HepG2 (cell line): ENCODE results near the gene KRT17. TPM values are rescaled to one million over a fixed set of nuclear protein-coding genes. Genes with fewer than 3 reads are reported as not detected.

ENCODE experiments used
- ATF6 ChIP-seq: sonication (generic); formaldehyde crosslinking; conservative IDR thresholded peaks from 2 replicates; pipeline ENCODE4 v1.4.0; 2020; ENCODE audit warnings: missing genetic modification reagents
- RFX1 ChIP-seq: fragments of 450-650 bp; IDR thresholded peaks from 2 replicates; pipeline ENCODE4 v1.6.1; 2017
- TCF7L2 ChIP-seq: IDR thresholded peaks from 2 replicates; pipeline ENCODE4 v1.6.1; 2011; ENCODE audit warnings: mild to moderate bottlenecking, low read depth, low read length, moderate library complexity
- ZBTB10 ChIP-seq: sonication (generic); formaldehyde crosslinking; IDR thresholded peaks from 2 replicates; pipeline ENCODE4 v1.4.0; 2020; ENCODE audit warnings: missing genetic modification reagents, borderline replicate concordance
- ZBTB4 ChIP-seq: sonication (generic); formaldehyde crosslinking; IDR thresholded peaks from 2 replicates; pipeline ENCODE4 v1.4.0; 2020; ENCODE audit warnings: missing genetic modification reagents, mild to moderate bottlenecking, borderline replicate concordance
- ZNF326 ChIP-seq: sonication (generic); formaldehyde crosslinking; IDR thresholded peaks from 2 replicates; pipeline ENCODE4 v1.4.0; 2020; ENCODE audit warnings: missing genetic modification reagents, borderline replicate concordance
- ZNF460 ChIP-seq: sonication (generic); formaldehyde crosslinking; IDR thresholded peaks from 2 replicates; pipeline ENCODE4 v1.5.1; 2020; ENCODE audit warnings: missing genetic modification reagents, mild to moderate bottlenecking, borderline replicate concordance
- ZNF607 ChIP-seq: sonication (generic); formaldehyde crosslinking; IDR thresholded peaks from 2 replicates; pipeline ENCODE4 v1.5.1; 2020; ENCODE audit warnings: missing genetic modification reagents, mild to moderate bottlenecking, borderline replicate concordance
- ZNF770 ChIP-seq: sonication (generic); formaldehyde crosslinking; IDR thresholded peaks from 2 replicates; pipeline ENCODE4 v1.5.0; 2020; ENCODE audit warnings: mild to moderate bottlenecking, missing genetic modification reagents
- polyA plus RNA-seq, 8 experiments: library from polyadenylated mRNA; depleted of rRNA in 3 of 8; stranded (reverse) in 7 of 8; unstranded in 1 of 8; fragments of >200 nt; fragmentation: Illumina TruSeq in 4 of 8; extraction: Trizol in 4 of 8; gene quantifications; 2 replicates each; pipeline versions ENCODE4 v1.2.1 to v1.2.3, GENCODE V29; 2011 to 2016; ENCODE audit warnings: low read depth in 4 of 8, missing spikeins in 1 of 8, mixed read lengths in 1 of 8; ENCODE audit not compliant: insufficient read depth in 1 of 8
- total RNA-seq, 5 experiments: library from RNA; depleted of rRNA; stranded (reverse); fragments of >200 nt; fragmentation: Illumina TruSeq; extraction: Trizol; gene quantifications; 2 replicates each; pipeline ENCODE4 v1.2.3, GENCODE V29; 2016; ENCODE audit warnings: low read depth in 1 of 5
- TF ChIP-seq, protein P1 (sequence below): sonication (generic); formaldehyde crosslinking; IDR thresholded peaks from 2 replicates; pipeline ENCODE4 v1.8.1; 2022; ENCODE audit warnings: mild to moderate bottlenecking, missing genetic modification reagents
- TF ChIP-seq, protein P2 (sequence below): sonication (generic); formaldehyde crosslinking; IDR thresholded peaks from 2 replicates; pipeline ENCODE4 v1.4.0; 2020; ENCODE audit warnings: mild to moderate bottlenecking, low read depth, missing genetic modification reagents
- TF ChIP-seq, protein P3 (sequence below): sonication (generic); formaldehyde crosslinking; IDR thresholded peaks from 2 replicates; pipeline ENCODE4 v1.8.1; 2023; ENCODE audit warnings: mild to moderate bottlenecking, missing genetic modification reagents
- TF ChIP-seq, protein P4 (sequence below): sonication (generic); formaldehyde crosslinking; IDR thresholded peaks from 2 replicates; pipeline ENCODE4 v1.5.0; 2020; ENCODE audit warnings: missing genetic modification reagents

KRT17 gene
- total and polyA plus RNA-seq, 2 of the 13 experiments (the other 11 are each of a cell fraction or from before 2014, with no cell fraction given) = 0.38 to 0.82 TPM

- peak; percentile 49; the same call in 1 of the 2 replicates for TF ChIP-seq ATF6
- TF ChIP-seq ZNF326 (CRISPR knock-in tag) = no peak
- TF ChIP-seq, protein P1, sequence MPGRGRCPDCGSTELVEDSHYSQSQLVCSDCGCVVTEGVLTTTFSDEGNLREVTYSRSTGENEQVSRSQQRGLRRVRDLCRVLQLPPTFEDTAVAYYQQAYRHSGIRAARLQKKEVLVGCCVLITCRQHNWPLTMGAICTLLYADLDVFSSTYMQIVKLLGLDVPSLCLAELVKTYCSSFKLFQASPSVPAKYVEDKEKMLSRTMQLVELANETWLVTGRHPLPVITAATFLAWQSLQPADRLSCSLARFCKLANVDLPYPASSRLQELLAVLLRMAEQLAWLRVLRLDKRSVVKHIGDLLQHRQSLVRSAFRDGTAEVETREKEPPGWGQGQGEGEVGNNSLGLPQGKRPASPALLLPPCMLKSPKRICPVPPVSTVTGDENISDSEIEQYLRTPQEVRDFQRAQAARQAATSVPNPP (CRISPR knock-in tag) = no peak
- TF ChIP-seq ZNF607 (CRISPR knock-in tag) = peak; percentile 86; the same call in 1 of the 2 replicates
- TF ChIP-seq, protein P2, sequence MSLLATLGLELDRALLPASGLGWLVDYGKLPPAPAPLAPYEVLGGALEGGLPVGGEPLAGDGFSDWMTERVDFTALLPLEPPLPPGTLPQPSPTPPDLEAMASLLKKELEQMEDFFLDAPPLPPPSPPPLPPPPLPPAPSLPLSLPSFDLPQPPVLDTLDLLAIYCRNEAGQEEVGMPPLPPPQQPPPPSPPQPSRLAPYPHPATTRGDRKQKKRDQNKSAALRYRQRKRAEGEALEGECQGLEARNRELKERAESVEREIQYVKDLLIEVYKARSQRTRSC = no peak
- TF ChIP-seq ZNF460 (CRISPR knock-in tag) = no peak; the same call in 1 of the 2 replicates
- TF ChIP-seq, protein P3, sequence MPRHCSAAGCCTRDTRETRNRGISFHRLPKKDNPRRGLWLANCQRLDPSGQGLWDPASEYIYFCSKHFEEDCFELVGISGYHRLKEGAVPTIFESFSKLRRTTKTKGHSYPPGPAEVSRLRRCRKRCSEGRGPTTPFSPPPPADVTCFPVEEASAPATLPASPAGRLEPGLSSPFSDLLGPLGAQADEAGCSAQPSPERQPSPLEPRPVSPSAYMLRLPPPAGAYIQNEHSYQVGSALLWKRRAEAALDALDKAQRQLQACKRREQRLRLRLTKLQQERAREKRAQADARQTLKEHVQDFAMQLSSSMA (CRISPR knock-in tag) = 0 out of 2 replicates have a peak, but pooled peaks have one; percentile 58
- TF ChIP-seq ZNF770 (CRISPR knock-in tag) = no peak
- no peak for TF ChIP-seq TCF7L2
- TF ChIP-seq ZBTB10 (CRISPR knock-in tag) = no peak
- TF ChIP-seq RFX1 = no peak
- TF ChIP-seq, protein P4, sequence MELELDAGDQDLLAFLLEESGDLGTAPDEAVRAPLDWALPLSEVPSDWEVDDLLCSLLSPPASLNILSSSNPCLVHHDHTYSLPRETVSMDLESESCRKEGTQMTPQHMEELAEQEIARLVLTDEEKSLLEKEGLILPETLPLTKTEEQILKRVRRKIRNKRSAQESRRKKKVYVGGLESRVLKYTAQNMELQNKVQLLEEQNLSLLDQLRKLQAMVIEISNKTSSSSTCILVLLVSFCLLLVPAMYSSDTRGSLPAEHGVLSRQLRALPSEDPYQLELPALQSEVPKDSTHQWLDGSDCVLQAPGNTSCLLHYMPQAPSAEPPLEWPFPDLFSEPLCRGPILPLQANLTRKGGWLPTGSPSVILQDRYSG (CRISPR knock-in tag) = no peak
- TF ChIP-seq ZBTB4 (CRISPR knock-in tag) = peak; percentile 25; the same call in 1 of the 2 replicates
Observed at GRCh38 chr17:41665566-41666236, 41.3 kb upstream of the KRT17 start (continued).
